B cell (primary cell): ENCODE results near the gene USP9X. TPM values are rescaled to one million over a fixed set of nuclear protein-coding genes. Genes with fewer than 3 reads are reported as not detected.

Experiments
- polyA plus RNA-seq: library from polyadenylated mRNA; depleted of rRNA; stranded (reverse); fragments of >200 nt; gene quantifications from 2 replicates; pipeline ENCODE4 v1.2.3, GENCODE V29; 2012
- total RNA-seq, 2 donors: library from RNA; stranded (reverse); fragments of 120-200 nt in 1 of 2; gene quantifications; 1 replicate in 1 of 2; 2 replicates in 1 of 2; pipeline versions ENCODE4 v1.2.3 to v1.2.4, GENCODE V29; 2013 to 2022

Gene USP9X
- total and polyA plus RNA-seq, 2 donors (not counting 1 experiment from before 2014, with no cell fraction given), result 9.6 to 87.6 TPM

Other genes starting within 250 kb of the USP9X start
- gene DDX3X, start 248.7 kb downstream of the USP9X start, total RNA-seq, result 272 and 289 TPM in 2 replicates
- 130 and 296 TPM in 2 replicates for gene DDX3X, start 248.7 kb downstream of the USP9X start, polyA plus RNA-seq